Measurements from ENCODE around the gene KRTAP24-1.

KRTAP24-1 gene

GRCh38 chr21:30234050-30234449 lies 48.7 kb downstream of the KRTAP24-1 start:
- no peak for DNase-seq (ENCODE audit: low spot score)

- DNase-seq (ENCODE audit: low spot score) = no peak
Measured at GRCh38 chr21:30233228-30234020, 49.3 kb downstream of the KRTAP24-1 start.

GRCh38 chr21:30232011-30232410 lies 50.7 kb downstream of the KRTAP24-1 start:
- no peak for DNase-seq (ENCODE audit: low spot score)

Data from GM03348 (cell line).